Stomach (tissue), 4 donors: ENCODE results near the gene COL23A1.

Experiments used
- CTCF ChIP-seq, 7 experiments: fragments of 450-650 bp in 4 of 7; fragments of 200-600 bp in 3 of 7; sonication (generic) in 3 of 7; IDR thresholded peaks; one replicate each; pipeline ENCODE4 v1.5.1; 2016 to 2019; ENCODE audit warnings: antibody characterized with exemption in 7 of 7, control low read depth in 2 of 7, mild to moderate bottlenecking in 1 of 7
- POLR2A ChIP-seq, 4 donors: fragments of 450-650 bp; IDR thresholded peaks; one replicate each; pipeline ENCODE4 v1.6.1; 2016; ENCODE audit warnings: antibody characterized with exemption in 4 of 4, control low read depth in 2 of 4, mild to moderate bottlenecking in 1 of 4, moderate library complexity in 1 of 4

- TF ChIP-seq CTCF (IDR thresholded peaks at IDR 0.05) (no peak), POLR2A (IDR thresholded peaks at IDR 0.05) (no peak)
Measured at GRCh38 chr5:178403956-178404600, 186.1 kb downstream of the COL23A1 start.
